Measurements from ENCODE around the gene ACOX3.
"Not testable (repeated sequence)": the region's sequence is repeated elsewhere in the genome, so short reads cannot be mapped to it uniquely, and the experiment has no call there.

Gene ACOX3

DNA sequence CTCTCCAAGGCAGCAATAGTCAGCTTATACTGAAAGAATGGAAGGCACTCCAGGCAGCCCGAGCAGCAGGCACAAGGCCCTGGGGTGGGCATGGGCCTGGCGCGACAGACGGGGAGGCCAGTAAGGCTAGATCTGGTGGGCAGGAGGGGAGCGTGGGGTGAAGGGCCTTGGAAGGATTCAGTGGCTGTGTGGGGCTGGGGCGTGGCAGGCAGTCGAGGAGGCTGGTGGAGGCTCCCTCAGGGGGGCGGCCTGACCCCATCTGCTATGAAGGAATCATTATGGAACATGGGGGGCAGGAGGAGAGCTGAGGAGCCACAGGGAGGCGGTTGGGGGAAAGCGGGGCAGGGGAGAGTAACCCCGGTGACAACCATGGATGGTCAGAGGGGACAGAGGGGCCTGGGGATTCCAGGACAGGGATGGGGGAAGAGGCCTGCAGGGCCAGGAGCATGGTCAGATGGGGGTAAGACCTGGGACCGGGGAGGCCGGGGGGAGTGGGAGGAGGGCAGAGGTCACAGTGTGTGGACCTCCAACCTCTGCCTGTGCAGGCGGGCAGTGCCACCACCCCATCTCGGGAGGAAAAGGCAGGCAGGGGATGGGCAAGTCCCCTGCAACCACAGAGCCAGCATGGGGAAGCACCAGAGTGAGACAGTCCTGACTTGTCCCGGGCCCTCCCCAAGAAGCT lies 70.3 kb downstream of the ACOX3 start:
- DNase-seq = no peak

DNA sequence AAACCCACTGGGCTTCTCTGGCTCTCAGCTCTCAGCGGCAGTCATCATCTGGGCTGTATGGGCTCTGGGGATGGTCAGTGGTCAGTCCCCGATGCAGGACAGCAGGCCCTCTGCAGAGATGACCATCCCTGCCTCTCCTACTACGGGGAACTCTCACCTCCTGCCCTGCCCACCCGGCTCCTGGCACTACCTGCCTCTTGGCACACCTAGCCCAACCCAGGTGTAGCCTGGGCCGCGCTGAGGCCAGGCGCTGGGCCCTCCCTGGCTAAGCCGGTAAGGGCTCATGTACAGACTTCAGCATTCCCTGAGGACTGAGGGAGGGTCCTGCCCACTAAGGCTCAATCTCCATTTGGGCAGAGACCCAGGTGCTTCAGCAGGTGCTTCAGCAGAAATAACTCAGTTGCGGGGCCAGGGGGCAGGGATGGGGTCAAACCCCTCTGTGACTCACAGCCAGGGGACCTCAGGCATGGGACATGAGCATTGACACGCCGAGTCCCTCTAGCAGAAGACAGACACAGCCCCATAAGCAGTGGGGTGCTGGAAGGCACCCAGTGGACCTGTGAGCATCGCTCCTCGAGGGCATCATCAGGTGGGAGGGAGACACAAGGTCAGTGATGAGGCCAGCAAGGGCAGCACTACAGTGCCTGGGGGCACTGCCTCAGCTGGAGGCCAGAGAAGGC lies 71.0 kb downstream of the ACOX3 start:
- DNase-seq = no peak

DNA sequence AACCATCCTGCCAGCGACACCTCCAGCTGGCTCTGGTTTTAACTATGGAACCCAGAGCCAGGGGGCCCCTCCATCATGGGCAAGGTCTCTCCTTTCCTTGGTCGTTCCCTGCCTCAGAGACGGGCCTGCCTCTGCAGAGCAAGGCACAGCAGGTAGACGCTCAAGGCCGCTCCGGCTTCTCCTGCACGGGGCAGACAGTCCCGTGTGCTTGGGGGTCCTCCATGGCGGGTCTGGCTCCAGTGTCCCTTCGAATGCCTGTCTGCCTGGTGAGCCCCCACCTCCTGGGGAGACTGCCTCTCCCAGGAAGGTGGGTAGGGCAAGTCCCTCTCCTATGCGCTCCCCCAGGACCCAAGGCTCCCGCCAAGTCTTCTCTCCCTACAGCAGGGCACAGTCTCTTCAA lies 71.5 kb downstream of the ACOX3 start:
- no peak for DNase-seq

DNA sequence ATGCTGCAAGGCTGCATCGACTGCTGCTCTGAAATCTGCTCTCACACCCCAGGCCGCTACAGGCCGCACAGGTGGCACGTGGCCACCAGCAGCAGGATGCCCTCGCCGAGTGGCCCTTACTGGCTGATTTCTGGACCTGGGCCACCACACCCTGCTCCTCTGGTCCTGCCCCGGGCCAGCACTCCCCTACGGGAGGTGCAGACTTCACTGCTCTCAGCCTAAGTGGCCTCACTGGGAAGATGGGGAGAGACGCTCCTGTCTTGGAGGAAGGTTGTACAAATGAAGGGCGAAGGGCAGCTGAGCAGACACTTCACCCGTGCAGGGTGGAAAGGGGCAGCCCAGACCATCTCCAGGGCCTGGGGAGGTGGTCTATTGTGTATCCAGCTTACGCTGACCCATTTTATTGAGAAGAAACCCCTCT lies 72.5 kb downstream of the ACOX3 start:
- no peak for DNase-seq

DNA sequence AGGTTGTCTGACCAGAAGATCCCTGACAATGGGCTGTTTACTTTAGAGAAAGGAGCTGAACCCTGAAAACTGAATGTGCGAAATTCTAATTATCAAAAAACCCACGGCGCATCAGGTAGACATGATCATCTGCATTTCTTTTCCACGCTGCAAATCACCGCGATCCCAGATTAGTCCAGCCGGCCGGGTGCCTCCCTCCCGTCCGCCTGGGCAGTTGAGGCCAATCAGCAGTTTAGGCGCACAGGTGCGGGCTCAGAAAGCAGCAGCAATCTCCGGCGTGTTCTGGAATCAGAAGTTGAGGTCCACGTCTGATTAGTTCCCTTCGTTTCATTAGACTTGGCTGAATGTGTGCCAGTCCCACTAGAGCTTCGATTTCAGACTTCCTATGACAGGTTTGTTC lies 73.9 kb downstream of the ACOX3 start:
- no peak for DNase-seq

DNA sequence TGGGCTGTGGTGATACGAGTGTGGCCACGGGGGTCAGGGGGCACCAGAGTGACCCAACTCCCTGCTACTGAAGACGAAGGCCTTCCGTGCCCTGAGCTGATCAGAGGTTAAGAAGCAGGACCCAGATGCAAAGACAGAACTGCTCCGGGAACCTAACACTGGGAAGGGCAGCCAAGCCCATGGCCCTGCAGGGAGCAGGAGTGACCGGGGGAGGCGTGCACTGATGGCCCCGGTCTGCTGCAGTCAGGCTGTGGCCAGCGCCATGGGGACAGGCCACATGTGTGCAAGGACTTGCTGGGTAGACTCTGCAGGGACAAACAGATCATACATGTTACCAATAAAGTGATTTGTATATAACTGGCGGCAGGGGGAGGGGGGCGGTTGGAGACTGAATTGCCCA lies 74.6 kb downstream of the ACOX3 start:
- DNase-seq = no peak

DNA sequence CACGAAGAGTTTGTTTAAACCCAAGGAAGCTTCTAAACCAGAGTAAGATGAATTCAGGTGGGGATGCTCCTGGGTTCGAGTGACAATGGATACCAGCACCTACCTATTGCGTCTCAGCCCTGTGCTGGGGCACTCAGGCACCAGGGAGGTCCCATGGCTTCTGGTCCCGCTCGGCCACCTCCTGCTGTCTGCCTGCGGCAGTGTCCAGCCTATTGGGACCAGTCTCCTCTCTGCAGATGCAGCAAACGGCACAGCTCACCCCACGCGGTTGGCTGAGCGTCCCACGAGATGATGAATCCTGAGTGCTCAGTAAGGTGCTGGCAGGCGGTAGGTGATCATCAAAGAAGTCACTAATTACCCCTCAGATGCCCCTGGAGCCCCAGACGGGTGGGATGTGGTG lies 75.2 kb downstream of the ACOX3 start:
- no peak for DNase-seq

DNA sequence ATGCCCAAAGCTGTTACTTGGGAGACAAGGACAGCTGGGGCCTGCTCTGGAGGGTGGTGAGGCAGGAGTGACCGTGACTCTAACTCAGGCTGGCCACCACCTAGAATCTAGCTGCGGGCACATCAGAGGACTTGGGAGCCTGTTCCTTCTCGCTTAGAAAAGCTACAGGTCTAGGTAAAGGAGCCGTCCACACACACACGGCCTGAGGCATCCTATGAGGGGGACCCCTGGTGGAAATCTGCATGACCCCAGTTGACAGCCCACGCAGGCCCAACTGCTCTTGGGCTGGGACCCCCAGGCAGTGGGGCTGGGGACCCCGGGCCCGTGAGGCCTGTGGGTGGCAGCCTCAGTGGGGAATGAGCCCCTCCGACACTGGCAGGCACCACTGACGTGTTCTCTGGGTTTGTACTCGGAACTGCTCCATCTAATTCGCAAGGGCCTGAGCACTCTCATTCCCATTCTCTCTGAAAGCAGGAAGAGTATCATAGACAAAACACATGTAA lies 75.6 kb downstream of the ACOX3 start:
- DNase-seq = no peak

DNA sequence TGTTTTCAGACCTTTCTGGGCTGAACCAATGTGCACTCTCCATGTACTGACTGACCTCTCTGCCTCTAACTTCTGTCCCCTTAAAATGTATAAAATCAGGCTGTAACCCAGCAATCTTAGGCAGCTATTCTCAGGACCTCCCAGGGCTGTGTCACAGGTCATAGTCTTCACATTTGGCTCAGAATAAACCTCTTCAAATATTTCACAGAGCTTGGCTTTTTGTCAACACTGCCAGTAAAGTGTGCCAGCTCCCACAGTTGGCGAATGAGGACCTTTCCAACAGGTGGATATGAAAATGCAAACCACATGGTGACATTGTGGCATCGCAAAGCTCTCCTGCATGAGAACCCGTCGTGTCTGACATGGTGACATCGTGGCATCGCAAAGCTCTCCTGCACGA lies 76.4 kb downstream of the ACOX3 start:
- DNase-seq = no peak

DNA sequence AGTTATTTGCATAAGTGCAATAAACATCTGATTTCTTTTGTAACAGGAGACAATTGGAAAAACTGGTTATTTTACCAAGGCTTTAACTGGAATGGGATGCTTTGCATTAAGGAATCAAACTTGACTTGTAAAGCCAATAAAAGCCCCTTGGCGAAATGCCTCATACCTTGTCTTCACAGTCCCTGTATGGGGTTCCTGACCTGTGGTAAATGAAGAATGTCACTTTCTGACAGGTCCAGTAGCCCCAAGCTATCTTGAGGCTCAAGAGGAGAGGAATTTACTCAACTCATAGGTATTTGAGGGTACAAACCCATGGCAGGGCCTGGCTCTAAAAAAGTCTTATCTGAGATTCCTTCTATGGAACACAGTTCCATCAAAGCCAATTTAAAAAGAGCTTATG lies 78.0 kb downstream of the ACOX3 start:
- DNase-seq = no peak

DNA sequence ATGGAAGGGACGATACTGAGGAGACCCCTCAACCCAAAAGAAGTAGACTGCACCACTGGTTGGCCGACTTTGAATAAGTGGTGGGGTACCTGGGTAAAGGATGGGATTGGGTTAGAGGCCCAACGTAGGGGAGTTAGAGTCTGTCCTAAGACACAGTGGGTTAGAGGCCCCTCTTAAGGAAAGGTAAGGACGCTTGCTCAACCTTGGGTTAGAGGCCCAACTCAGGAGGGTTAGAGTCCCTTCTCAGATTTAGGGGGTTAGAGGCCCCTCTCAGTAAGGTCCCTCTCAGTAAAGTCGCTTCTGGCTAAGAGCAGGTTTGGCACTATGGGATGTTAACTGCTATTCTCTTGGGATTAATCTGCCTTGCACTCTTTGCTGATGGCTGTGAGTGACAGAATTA lies 81.3 kb downstream of the ACOX3 start:
- no peak for DNase-seq

DNA sequence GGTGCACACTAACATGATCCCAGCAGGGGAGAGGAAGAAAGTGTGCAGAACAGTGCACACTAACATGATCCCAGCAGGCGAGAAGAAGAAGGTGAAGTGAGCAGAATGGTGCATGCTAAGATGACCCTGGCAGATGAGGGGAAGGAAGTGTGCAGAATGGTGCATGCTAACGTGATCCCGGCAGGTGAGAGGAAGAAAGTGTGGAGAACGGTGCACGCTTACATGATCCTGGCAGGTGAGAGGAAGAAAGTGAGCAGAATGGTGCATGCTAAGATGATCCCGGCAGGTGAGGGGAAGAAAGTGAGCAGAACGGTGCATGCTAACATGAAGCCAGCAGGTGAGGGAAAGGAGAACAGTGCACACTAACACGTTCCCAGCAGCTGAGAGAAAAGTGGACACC lies 83.7 kb downstream of the ACOX3 start:
- no peak for DNase-seq

DNA sequence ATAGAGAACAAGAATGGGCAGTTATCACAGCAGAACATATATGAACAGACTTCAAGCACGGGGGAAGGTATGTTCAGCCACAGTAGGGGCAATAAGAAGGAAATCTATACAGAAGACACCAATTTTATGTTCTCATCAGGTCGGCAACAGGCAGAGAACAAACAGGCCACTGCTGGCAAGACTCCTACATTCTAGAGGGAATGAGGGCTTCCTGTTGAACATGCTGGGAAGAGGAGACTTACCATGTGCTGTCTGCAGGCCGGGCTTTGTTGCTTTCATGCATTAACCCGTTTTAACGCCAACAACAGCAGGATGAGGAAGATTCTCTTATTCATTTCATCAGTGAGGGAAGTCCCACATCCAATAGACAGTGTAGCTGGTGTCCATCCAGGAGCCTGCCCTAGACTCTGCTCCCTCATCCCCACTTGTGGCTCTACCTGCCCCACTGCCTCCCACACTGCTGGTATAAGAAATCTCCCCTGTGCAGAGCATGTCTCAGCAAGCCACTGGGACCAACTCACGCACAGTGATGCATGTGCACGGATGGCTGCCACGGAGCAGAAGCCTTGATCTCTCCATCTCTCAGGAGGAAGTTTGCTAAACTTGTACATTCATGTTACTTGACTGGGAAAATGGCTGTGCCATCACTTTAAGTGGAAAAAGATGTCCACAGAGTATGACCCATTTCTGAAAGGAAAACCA lies 84.5 kb downstream of the ACOX3 start:
- no peak for DNase-seq

DNA sequence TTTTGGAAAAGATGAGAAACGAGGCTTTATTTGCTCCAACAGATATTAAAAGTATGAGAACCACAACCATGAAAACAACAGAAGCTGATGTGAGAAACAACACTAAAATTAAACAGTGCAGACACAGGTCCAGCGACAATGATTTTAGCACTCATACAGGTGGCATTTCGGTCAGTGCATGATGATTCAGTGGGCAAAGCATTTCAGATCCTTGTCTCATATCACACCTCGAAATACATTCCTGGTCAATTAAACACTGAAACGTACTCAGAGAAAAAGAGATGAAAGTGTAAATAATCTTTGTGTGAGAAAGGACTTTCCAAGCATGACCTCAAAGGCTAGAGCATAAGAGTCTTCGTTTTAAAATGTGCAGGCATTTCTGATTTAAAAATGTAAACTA lies 85.2 kb downstream of the ACOX3 start:
- DNase-seq = no peak

DNA sequence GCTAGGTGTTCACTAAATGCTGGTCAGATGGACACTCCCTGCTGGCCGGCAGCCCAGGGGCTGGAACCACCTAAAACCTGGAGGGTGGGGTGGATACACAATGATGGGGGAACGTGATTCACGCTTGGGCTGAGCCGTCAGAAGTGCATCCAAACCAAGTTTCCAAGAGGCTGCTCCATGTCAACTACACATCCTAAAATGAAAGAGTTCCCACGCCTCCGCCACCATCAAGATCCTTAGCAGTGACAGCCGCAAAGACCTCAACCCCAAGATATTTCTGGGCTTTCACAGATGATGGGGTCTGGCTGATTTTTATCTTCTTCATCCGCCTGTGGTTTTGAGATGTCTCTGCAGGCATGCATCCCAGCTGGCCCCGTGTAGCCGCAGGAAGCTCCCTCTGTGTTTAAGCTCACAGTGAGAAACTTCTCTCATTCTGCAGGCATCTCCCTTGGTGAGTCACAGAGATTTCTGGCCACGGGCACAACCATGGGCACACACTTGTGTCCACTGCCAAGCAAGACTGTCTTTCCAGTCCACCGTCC lies 86.5 kb downstream of the ACOX3 start:
- DNase-seq = no peak

DNA sequence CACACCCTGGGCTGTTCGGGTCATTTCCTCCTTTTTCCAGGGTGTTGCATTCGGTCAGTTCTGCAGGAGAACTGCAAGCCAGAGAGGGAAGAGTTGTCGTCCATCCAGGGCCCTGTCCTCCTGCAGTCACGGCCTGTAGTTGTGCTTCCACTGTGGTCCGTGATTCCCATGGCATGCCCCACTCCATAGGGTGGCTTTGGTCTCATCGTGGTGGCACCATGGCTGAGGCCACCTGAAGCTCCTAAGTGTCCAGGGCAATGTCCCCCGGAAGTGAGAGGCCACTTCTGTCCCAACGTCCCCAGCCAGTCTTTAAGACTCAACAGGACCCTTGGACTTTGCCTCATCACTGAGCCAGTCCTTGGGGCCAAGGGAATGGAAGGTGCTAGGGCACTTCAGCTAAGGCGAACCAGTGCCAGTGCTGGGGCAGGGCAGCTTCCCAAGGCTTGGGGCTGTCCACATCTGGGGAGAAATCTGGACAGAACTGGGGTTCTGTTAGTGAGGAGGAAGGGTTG lies 87.3 kb downstream of the ACOX3 start:
- DNase-seq = no peak

DNA sequence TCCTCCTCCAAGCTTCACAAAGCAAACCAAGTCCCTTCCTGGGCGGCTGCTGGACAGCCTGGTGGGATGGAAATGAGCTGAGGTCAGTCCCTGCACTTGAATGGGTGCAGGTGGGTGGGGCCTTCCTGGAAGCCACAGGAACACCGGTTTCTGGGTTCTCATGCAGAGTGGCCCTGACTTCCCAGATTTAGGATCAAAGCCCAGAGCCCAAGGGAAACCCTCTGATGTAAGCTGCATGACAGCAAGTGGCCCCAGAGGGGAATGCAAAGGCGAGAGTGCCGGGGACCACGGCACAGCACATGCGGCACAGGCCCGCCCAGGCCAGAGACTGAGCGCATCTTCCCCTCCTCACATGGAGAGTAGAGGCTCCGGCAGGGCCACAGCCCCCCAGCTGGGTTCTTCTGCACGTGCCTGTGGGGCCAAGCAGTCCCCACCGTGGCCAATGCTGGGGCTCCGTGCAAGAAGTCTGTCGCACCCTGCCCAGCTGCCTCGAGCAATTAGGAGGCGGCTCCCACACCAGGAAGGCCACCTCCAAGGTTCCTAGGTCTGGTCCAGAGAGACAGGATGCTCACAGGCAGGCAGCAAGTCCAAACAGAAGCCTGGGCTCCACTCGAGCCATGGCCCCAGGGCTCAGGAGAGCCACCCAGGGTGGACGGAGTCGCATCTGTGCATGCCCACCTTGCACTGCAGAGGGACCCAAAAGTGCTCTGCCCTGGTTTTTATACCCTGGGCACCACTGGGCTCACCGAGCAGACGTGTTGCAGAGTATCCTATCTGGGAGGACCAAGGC lies 88.0 kb downstream of the ACOX3 start:
- DNase-seq = no peak

DNA sequence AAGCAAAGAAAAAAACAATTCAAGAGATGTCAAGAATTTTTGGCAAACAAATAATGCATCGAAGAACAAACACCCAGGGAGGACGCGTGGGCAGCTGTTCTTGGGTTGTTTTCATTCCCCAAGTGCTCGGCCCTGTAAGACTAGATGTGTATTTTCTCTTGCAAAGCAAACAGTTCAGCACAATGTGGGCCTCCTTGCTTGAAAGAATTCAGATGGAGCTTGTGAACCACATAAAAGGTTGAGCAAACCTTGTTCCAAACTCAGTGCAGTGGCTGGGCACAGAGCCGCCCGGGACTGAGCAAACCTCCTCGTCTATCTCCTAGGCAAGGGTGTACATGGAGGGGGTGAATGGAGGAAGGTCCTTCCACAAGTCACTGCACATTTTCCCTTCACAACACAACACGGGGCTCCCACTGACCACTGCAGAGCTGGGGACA lies 88.6 kb downstream of the ACOX3 start:
- DNase-seq = no peak

DNA sequence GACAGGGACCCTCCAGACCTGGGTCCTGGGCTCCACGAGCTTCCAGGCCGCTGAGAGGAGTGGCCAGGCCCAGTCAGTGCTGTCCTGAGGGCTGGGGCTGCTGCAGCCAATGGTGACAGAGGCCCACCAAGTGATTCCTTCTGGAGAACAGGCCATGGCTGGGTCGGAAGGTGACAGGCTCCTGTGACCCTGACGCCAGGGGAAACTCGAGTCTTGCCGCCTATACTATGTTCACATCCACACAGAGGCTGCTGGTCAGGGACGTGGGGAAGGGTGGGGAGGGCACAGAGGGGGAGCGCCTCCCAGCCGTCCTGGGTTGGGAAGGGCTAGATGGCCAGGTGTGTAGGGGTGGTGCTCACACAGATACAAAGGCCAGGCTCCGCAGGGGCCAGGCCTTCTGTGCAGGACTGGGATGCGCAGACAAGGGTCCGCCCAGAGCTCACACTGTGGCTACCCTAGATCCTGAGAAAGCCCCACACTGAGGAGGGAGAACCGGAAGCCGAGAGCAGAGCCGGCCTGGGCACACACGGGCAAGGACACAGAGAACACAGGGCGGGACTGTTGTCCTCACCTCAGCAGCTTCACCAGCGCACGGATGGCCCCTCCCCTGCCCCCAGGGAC lies 89.6 kb downstream of the ACOX3 start:
- no peak for DNase-seq

DNA sequence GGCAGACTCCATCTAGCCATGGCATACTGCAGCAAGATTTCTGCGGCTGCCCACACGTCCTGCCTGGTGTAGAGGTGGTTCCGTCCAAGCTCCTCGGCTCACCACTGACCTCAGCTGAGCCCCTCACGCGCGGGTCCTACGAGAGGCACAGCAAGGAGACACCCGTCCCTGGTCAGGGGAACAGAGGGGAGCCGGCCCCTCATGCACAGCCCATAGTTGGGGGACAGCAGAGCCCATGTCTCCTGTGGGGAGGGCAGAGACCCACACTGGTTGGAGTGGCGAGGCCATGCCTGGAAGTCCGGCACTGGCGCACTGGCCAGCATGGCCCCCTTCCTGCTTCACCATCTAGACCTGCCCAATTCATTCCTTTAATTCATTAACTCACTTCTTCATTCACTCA lies 90.2 kb downstream of the ACOX3 start:
- no peak for DNase-seq

DNA sequence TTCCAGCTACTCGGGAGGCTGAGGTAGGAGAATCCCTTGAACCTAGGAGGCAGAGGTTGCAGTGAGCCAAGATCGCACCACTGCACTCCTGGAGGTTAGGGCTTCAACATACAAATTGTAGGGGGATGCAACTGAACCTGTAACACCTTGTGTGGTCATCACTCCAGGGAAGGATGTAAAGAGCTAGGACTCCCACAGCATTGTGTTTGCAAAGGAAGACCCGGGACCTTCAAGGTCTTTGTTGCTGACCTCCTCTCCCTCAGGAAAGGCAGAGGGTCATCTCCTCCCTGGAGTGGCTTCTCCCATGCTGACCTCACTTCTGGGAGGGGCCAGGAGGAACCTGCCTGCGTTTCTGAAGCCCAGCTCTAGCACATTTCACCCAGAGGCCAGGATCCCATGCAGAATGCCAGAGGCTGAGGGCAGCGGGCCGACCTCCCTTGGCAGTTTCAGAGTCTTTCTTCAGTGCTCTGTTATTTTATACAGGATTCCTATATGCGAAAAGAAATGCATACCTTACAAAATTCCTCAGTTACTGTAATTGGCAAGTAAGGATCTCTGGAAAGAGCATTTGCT lies 90.8 kb downstream of the ACOX3 start:
- no peak for DNase-seq

DNA sequence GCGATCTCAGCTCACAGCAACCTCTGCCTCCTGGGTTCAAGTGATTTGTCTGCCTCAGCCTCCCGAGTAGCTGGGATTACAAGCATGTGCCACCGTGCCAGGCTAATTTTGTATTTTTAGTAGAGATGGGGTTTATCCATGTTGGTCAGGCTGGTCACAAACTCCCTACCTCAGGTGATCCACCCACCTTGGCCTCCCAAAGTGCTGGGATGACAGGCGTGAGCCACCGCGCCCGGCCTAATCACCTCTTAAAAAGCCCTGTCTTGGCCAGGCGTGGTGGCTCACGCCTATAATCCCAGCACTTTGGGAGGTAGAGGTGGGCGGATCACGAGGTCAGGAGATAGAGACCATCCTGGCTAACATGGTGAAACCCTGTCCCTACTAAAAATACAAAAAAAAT lies 91.3 kb downstream of the ACOX3 start:
- not testable (repeated sequence) for DNase-seq

Measured in CD4-positive, alpha-beta T cell treated with Interleukin-21 for 1 hour (primary cell).